Calu3 (cell line): ENCODE measurements around the gene GLYATL1. TPM values are rescaled to one million over a fixed set of nuclear protein-coding genes. Genes with fewer than 3 reads are reported as not detected.

ENCODE experiments used
- BruUV-seq: library from RNA; stranded (reverse); fragments of 400-500 nt; replicated peaks from 2 replicates; lab custom pipeline; 2021; lab: Mats Ljungman, UMichigan
- CTCF ChIA-PET: fragments of 300-600 bp; sonication (Branson Sonifier 250); formaldehyde crosslinking; loops from one replicate; lab custom pipeline; 2022; ENCODE audit warnings: antibody characterized with exemption; lab: Charles Lee
- DNase-seq: peaks from one replicate; pipeline ENCODE4 v3.0.0; 2022
- H3K27ac Mint-ChIP-seq: one replicate; pipeline ENCODE4 v1.8.0; 2022; ENCODE audit warnings: mixed read lengths; ENCODE audit not compliant: unreplicated experiment
- H3K27me3 Mint-ChIP-seq: one replicate; pipeline ENCODE4 v1.8.0; 2022; ENCODE audit warnings: mixed read lengths; ENCODE audit not compliant: unreplicated experiment
- H3K36me3 Mint-ChIP-seq: one replicate; pipeline ENCODE4 v1.8.0; 2022; ENCODE audit warnings: mild to moderate bottlenecking, moderate library complexity, mixed read lengths; ENCODE audit not compliant: insufficient read depth, unreplicated experiment
- H3K4me1 Mint-ChIP-seq: one replicate; pipeline ENCODE4 v1.8.0; 2022; ENCODE audit warnings: mild to moderate bottlenecking, low read depth, mixed read lengths; ENCODE audit not compliant: unreplicated experiment
- H3K4me3 Mint-ChIP-seq: one replicate; pipeline ENCODE4 v1.8.0; 2022; ENCODE audit warnings: mild to moderate bottlenecking, low read depth, moderate library complexity, mixed read lengths; ENCODE audit not compliant: unreplicated experiment
- H3K9me3 Mint-ChIP-seq: one replicate; pipeline ENCODE4 v1.8.0; 2022; ENCODE audit warnings: low read depth, mixed read lengths; ENCODE audit not compliant: unreplicated experiment
- intact Hi-C: fragments of 100-400 bp; cut with micrococcal nuclease; formaldehyde crosslinking; loops from one replicate; pipeline ENCODE4 v1.10.0; 2022; ENCODE audit not compliant: unreplicated experiment
- total RNA-seq: library from RNA; stranded (reverse); gene quantifications from 2 replicates; pipeline ENCODE4 v1.2.3, GENCODE V29; 2022
- TF ChIP-seq, protein P1 (sequence below): fragments of 200-600 bp; IDR thresholded peaks from one replicate; pipeline ENCODE4 v1.8.0; 2022; ENCODE audit warnings: antibody characterized with exemption; ENCODE audit not compliant: unreplicated experiment

The GLYATL1 gene
- total RNA-seq, 1 experiment from 2014 or later, result not detected

DNA sequence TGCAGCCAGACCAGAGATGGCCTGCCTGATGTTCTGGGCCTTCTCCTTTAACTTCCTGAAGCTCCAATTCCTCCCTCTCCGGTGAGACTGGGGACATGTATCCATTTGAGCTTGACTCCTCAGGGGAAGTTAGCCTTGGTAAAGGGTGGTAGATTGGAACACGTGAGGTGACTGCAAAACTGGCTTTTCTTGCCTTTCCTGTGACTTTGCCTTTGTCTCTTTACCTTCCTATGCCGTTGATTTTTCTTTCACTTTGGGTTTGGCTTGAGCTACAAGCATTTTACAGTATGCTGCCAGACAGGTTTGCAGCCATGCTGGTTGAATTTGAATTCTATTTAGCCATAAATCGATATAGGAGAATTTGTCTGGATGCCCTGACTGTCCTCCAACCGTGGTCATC, 16.8 kb upstream of the GLYATL1 start:
- H3K27me3 Mint-ChIP-seq, result no peaks in the 10 kb centered on the region
- no peaks in the 10 kb centered on the region for H3K36me3 Mint-ChIP-seq
- H3K9me3 Mint-ChIP-seq, result peaks cover 6% of the 10 kb centered on the region
- TF ChIP-seq, protein P1, sequence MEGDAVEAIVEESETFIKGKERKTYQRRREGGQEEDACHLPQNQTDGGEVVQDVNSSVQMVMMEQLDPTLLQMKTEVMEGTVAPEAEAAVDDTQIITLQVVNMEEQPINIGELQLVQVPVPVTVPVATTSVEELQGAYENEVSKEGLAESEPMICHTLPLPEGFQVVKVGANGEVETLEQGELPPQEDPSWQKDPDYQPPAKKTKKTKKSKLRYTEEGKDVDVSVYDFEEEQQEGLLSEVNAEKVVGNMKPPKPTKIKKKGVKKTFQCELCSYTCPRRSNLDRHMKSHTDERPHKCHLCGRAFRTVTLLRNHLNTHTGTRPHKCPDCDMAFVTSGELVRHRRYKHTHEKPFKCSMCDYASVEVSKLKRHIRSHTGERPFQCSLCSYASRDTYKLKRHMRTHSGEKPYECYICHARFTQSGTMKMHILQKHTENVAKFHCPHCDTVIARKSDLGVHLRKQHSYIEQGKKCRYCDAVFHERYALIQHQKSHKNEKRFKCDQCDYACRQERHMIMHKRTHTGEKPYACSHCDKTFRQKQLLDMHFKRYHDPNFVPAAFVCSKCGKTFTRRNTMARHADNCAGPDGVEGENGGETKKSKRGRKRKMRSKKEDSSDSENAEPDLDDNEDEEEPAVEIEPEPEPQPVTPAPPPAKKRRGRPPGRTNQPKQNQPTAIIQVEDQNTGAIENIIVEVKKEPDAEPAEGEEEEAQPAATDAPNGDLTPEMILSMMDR, result no peak
- no peak overlapping the region for H3K27ac Mint-ChIP-seq
- intact Hi-C loops, result loop anchor here (5.0 to 10.0 kb wide), 3 partner anchors 222 to 348 kb away; partner anchors contain the start of genes FAM111A, LPXN and ZFP91
- no peak for DNase-seq
- peaks cover 17% of the 10 kb centered on the region for H3K4me1 Mint-ChIP-seq
- peak overlapping the region; percentile 59 for H3K4me3 Mint-ChIP-seq
- CTCF ChIA-PET, result no interaction called here
- no TSS peak for BruUV-seq

GRCh38 chr11:58923300-58923788, 15.9 kb upstream of the GLYATL1 start:
- peak overlapping the region; percentile 59 for H3K4me3 Mint-ChIP-seq
- no peak overlapping the region for H3K27ac Mint-ChIP-seq
- TF ChIP-seq, protein P1, result no peak
- no peaks in the 10 kb centered on the region for H3K27me3 Mint-ChIP-seq
- DNase-seq, result no peak
- intact Hi-C loops, result loop anchor here (5.0 to 10.0 kb wide), 3 partner anchors 221 to 349 kb away; partner anchors contain the start of genes FAM111A, LPXN and ZFP91
- no TSS peak for BruUV-seq
- peaks cover 1% of the 10 kb centered on the region for H3K9me3 Mint-ChIP-seq
- no peaks in the 10 kb centered on the region for H3K36me3 Mint-ChIP-seq
- CTCF ChIA-PET, result no interaction called here
- peaks cover 17% of the 10 kb centered on the region for H3K4me1 Mint-ChIP-seq

DNA sequence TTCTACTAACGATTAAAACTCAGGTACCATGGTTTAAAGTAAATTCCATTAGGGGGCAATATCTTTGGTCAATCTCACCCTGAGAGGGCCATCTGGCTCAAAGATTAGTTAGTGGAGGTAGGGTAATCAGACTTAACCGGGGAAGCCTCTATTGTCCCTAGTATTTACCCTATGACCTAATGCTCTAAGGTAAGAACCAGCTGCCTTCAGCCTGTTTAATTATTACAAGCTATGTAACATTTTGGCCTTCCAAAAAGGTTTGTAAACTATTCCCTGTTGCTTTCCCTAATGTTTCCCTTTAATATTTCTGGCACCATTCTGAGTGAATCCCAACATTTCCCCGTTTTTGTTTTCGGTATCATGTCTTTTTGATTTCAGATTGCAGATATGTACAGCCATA, 15.1 kb upstream of the GLYATL1 start:
- Mint-ChIP-seq H3K27ac (no peak overlapping the region), H3K4me3 (no peak overlapping the region), H3K36me3 (no peaks in the 10 kb centered on the region), H3K27me3 (no peaks in the 10 kb centered on the region), H3K9me3 (no peaks in the 10 kb centered on the region), H3K4me1 (peaks cover 17% of the 10 kb centered on the region)
- intact Hi-C loops, result loop anchor here (5.0 to 10.0 kb wide), 3 partner anchors 221 to 349 kb away; partner anchors contain the start of genes FAM111A, LPXN and ZFP91
- DNase-seq, result no peak
- no TSS peak for BruUV-seq
- TF ChIP-seq, protein P1, result no peak
- CTCF ChIA-PET, result no interaction called here

- H3K9me3 Mint-ChIP-seq, result no peaks in the 10 kb centered on the region
- peaks cover 17% of the 10 kb centered on the region for H3K4me1 Mint-ChIP-seq
- DNase-seq, result no peak
- intact Hi-C loops, result loop anchor here (10.0 kb wide), 2 partner anchors 219 to 351 kb away; partner anchors contain the start of genes FAM111A, LPXN and ZFP91
- H3K27me3 Mint-ChIP-seq, result no peaks in the 10 kb centered on the region
- no peak overlapping the region for H3K4me3 Mint-ChIP-seq
- CTCF ChIA-PET, result no interaction called here
- TF ChIP-seq, protein P1, result no peak
- BruUV-seq, result no TSS peak
- H3K27ac Mint-ChIP-seq, result no peak overlapping the region
- no peaks in the 10 kb centered on the region for H3K36me3 Mint-ChIP-seq
These were observed 13.0 kb upstream of the GLYATL1 start for GRCh38 chr11:58926251-58926650.
